ENCODE results near the gene RASSF8. TPM values are rescaled to one million over a fixed set of nuclear protein-coding genes. Genes with fewer than 3 reads are reported as not detected.

RASSF8 gene
- total and polyA plus RNA-seq, 2 experiments from 2014 or later, result 11.5 to 30.6 TPM

DNA sequence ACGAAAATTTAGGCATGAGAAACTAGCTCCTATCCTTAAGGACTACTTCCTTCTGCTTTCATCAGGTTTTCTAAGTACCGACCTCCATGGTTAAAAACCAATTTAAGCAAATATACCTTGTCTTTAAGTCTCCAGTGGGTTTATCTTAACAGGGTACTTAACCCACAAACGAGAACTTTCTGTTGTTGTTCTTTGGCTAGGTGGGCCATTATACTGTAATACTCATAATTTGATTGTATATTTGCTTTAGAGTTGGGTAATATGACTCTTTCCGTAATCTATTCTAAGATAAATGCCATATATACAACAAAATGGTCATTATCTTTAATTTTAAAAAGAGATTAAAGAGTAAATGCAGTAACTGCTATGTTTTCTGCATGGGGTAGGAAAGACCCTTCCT is 21.6 kb downstream of the RASSF8 start:
- peaks cover 4% of the 10 kb centered on the region for H3K27me3 Mint-ChIP-seq (ENCODE audit: insufficient read depth, low read depth, poor library complexity)
- Histone ChIP-seq H3K9me2 (ENCODE audit: insufficient read depth) (no peaks in the 10 kb centered on the region), H3K4me1 (ENCODE audit: insufficient read depth) (peaks cover 19% of the 10 kb centered on the region), H3K36me3 (ENCODE audit: insufficient read depth) (no peaks in the 10 kb centered on the region), H3K27me3 (ENCODE audit: insufficient read depth) (no peaks in the 10 kb centered on the region), H3K4me3 (no peak overlapping the region), H3K79me2 (replicated peaks; ENCODE audit: insufficient read depth) (peaks cover 100% of the 10 kb centered on the region), H2AFZ (no peak overlapping the region), H3F3A (replicated peaks; ENCODE audit: low read depth) (no peaks in the 10 kb centered on the region), H3K4me2 (no peak overlapping the region), H4K20me1 (replicated peaks; ENCODE audit: insufficient read depth) (peaks cover 2% of the 10 kb centered on the region; the same call in 1 of the 2 replicates), H3K27ac (ENCODE audit: low read depth) (no peak overlapping the region; the same call in 1 of the 2 replicates)
- peaks cover 27% of the 10 kb centered on the region for H3K4me1 Mint-ChIP-seq
- H3K9me3 Mint-ChIP-seq, result no peaks in the 10 kb centered on the region
- ATAC-seq (no peak), DNase-seq (ENCODE audit: low spot score) (no peak)
- no peak overlapping the region for H3K4me3 Mint-ChIP-seq
- H3K27ac Mint-ChIP-seq, result no peak overlapping the region; the same call in 1 of the 2 replicates
- H3K36me3 Mint-ChIP-seq (ENCODE audit: low read depth), result no peaks in the 10 kb centered on the region
- TF ChIP-seq STAT1 (IDR thresholded peaks at IDR 0.05; ENCODE audit: unreplicated experiment), result no peak
- no peak for TF ChIP-seq EZH2phosphoT487 (IDR thresholded peaks at IDR 0.05; ENCODE audit: unreplicated experiment)
- TF ChIP-seq ZNF114 (CRISPR knock-in tag; IDR thresholded peaks at IDR 0.05), result no peak
- no peak for TF ChIP-seq POLR2AphosphoS5 (IDR thresholded peaks at IDR 0.05; ENCODE audit: low read depth)
- TF ChIP-seq, protein P1, sequence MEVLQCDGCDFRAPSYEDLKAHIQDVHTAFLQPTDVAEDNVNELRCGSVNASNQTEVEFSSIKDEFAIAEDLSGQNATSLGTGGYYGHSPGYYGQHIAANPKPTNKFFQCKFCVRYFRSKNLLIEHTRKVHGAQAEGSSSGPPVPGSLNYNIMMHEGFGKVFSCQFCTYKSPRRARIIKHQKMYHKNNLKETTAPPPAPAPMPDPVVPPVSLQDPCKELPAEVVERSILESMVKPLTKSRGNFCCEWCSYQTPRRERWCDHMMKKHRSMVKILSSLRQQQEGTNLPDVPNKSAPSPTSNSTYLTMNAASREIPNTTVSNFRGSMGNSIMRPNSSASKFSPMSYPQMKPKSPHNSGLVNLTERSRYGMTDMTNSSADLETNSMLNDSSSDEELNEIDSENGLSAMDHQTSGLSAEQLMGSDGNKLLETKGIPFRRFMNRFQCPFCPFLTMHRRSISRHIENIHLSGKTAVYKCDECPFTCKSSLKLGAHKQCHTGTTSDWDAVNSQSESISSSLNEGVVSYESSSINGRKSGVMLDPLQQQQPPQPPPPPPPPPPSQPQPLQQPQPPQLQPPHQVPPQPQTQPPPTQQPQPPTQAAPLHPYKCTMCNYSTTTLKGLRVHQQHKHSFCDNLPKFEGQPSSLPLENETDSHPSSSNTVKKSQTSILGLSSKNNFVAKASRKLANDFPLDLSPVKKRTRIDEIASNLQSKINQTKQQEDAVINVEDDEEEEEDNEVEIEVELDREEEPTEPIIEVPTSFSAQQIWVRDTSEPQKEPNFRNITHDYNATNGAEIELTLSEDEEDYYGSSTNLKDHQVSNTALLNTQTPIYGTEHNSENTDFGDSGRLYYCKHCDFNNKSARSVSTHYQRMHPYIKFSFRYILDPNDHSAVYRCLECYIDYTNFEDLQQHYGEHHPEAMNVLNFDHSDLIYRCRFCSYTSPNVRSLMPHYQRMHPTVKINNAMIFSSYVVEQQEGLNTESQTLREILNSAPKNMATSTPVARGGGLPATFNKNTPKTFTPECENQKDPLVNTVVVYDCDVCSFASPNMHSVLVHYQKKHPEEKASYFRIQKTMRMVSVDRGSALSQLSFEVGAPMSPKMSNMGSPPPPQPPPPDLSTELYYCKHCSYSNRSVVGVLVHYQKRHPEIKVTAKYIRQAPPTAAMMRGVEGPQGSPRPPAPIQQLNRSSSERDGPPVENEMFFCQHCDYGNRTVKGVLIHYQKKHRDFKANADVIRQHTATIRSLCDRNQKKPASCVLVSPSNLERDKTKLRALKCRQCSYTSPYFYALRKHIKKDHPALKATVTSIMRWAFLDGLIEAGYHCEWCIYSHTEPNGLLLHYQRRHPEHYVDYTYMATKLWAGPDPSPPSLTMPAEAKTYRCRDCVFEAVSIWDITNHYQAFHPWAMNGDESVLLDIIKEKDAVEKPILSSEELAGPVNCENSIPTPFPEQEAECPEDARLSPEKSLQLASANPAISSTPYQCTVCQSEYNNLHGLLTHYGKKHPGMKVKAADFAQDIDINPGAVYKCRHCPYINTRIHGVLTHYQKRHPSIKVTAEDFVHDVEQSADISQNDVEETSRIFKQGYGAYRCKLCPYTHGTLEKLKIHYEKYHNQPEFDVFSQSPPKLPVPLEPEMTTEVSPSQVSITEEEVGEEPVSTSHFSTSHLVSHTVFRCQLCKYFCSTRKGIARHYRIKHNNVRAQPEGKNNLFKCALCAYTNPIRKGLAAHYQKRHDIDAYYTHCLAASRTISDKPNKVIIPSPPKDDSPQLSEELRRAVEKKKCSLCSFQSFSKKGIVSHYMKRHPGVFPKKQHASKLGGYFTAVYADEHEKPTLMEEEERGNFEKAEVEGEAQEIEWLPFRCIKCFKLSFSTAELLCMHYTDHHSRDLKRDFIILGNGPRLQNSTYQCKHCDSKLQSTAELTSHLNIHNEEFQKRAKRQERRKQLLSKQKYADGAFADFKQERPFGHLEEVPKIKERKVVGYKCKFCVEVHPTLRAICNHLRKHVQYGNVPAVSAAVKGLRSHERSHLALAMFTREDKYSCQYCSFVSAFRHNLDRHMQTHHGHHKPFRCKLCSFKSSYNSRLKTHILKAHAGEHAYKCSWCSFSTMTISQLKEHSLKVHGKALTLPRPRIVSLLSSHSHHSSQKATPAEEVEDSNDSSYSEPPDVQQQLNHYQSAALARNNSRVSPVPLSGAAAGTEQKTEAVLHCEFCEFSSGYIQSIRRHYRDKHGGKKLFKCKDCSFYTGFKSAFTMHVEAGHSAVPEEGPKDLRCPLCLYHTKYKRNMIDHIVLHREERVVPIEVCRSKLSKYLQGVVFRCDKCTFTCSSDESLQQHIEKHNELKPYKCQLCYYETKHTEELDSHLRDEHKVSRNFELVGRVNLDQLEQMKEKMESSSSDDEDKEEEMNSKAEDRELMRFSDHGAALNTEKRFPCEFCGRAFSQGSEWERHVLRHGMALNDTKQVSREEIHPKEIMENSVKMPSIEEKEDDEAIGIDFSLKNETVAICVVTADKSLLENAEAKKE (CRISPR knock-in tag; IDR thresholded peaks at IDR 0.05), result no peak
- no peak for TF ChIP-seq NANOG (IDR thresholded peaks at IDR 0.05; ENCODE audit: borderline replicate concordance)
- no peak for TF ChIP-seq EZH2 (IDR thresholded peaks at IDR 0.05; ENCODE audit: low read depth, unreplicated experiment)
- no peak for TF ChIP-seq JUNB (IDR thresholded peaks at IDR 0.05; ENCODE audit: unreplicated experiment)
- TF ChIP-seq, protein P2, sequence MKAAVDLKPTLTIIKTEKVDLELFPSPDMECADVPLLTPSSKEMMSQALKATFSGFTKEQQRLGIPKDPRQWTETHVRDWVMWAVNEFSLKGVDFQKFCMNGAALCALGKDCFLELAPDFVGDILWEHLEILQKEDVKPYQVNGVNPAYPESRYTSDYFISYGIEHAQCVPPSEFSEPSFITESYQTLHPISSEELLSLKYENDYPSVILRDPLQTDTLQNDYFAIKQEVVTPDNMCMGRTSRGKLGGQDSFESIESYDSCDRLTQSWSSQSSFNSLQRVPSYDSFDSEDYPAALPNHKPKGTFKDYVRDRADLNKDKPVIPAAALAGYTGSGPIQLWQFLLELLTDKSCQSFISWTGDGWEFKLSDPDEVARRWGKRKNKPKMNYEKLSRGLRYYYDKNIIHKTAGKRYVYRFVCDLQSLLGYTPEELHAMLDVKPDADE (IDR thresholded peaks at IDR 0.05), result no peak
- TF ChIP-seq, protein P3, sequence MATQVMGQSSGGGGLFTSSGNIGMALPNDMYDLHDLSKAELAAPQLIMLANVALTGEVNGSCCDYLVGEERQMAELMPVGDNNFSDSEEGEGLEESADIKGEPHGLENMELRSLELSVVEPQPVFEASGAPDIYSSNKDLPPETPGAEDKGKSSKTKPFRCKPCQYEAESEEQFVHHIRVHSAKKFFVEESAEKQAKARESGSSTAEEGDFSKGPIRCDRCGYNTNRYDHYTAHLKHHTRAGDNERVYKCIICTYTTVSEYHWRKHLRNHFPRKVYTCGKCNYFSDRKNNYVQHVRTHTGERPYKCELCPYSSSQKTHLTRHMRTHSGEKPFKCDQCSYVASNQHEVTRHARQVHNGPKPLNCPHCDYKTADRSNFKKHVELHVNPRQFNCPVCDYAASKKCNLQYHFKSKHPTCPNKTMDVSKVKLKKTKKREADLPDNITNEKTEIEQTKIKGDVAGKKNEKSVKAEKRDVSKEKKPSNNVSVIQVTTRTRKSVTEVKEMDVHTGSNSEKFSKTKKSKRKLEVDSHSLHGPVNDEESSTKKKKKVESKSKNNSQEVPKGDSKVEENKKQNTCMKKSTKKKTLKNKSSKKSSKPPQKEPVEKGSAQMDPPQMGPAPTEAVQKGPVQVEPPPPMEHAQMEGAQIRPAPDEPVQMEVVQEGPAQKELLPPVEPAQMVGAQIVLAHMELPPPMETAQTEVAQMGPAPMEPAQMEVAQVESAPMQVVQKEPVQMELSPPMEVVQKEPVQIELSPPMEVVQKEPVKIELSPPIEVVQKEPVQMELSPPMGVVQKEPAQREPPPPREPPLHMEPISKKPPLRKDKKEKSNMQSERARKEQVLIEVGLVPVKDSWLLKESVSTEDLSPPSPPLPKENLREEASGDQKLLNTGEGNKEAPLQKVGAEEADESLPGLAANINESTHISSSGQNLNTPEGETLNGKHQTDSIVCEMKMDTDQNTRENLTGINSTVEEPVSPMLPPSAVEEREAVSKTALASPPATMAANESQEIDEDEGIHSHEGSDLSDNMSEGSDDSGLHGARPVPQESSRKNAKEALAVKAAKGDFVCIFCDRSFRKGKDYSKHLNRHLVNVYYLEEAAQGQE (IDR thresholded peaks at IDR 0.05; ENCODE audit: unreplicated experiment), result no peak
- TF ChIP-seq, protein P4, sequence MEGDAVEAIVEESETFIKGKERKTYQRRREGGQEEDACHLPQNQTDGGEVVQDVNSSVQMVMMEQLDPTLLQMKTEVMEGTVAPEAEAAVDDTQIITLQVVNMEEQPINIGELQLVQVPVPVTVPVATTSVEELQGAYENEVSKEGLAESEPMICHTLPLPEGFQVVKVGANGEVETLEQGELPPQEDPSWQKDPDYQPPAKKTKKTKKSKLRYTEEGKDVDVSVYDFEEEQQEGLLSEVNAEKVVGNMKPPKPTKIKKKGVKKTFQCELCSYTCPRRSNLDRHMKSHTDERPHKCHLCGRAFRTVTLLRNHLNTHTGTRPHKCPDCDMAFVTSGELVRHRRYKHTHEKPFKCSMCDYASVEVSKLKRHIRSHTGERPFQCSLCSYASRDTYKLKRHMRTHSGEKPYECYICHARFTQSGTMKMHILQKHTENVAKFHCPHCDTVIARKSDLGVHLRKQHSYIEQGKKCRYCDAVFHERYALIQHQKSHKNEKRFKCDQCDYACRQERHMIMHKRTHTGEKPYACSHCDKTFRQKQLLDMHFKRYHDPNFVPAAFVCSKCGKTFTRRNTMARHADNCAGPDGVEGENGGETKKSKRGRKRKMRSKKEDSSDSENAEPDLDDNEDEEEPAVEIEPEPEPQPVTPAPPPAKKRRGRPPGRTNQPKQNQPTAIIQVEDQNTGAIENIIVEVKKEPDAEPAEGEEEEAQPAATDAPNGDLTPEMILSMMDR (conservative IDR thresholded peaks at IDR 0.05; ENCODE audit: low read depth in 2 of 2), result no peak
- TF ChIP-seq ZNF331 (CRISPR knock-in tag; IDR thresholded peaks at IDR 0.05; ENCODE audit: low read depth), result no peak
- no peak for TF ChIP-seq CREB1 (CRISPR knock-in tag; IDR thresholded peaks at IDR 0.05; ENCODE audit: low read depth)
